Kidney glomerular epithelial cell (primary cell): Measurements from ENCODE around the gene ATPAF1.
"Not testable (repeated sequence)": the region's sequence is repeated elsewhere in the genome, so short reads cannot be mapped to it uniquely, and the experiment has no call there.

Experiments used
- DNase-seq: peaks from one replicate; lab custom pipeline; 2025; lab: John Stamatoyannopoulos, UW

The ATPAF1 gene

DNA sequence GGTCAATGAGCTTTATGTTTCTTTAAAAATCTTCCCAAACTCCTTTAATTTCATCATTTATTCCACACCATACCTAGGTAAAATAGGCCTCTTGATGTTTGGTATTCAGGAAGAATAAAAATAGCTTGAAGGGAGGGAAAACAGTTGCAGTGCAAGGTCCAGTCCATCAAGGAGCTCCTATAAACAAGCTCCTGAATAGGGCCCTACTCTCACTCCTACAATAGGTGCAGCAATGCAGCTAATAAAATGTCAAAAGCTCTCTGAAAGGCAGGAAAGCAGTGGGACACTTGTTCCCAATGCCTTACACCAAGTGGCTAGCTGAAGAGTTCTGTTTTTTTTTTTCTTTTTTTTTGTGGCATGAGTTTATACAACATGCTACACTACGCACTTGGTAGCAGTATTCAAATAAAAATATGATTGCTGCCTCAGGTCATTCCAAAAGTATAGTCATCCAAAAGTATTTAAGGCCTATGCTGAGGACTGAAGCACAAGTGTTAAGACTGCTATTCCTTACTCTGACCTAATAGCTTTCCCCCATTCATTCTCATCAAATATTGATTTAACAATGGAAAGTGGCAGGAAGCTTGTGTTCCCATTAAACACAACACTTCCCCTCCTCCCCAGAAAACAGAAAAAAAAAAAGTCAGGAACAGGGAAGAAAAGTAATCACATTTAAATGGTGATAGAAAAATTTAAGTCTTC lies 13.3 kb upstream of the ATPAF1 start:
- no peak for DNase-seq

DNA sequence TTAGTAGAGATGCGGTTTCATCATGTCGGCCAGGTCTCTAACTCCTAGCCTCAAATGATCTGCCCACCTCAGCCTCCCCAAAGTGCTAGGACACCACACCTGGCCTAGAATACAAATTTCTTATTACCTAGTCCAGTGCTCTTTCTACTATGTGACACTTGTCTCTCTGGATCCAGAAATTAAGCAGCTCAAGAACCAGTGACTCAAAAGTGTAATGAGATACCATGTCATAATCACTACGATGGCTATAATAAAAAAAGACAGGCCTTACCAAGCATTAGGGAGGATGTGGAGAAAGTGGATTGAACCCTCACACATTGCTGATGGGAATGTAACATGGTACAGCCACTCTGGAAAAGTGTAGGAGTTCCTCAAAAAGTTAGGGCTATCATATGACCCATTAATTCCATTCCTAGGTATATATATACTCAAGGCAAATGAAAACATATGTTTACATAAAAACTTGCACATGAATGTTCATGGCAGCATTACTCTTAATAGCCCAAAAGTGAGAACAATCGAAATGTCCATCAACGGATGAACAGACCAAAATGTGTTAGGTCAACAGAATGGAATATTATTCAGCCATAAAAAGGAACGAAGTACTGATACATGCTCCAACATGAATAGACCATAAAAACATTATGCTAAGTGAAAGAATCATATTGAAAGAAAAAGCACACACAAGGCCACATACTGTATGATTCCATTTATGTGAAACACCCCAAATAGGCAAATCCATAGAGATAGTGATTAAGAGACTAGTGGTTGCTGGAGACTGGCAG lies 11.8 kb upstream of the ATPAF1 start:
- no peak for DNase-seq

DNA sequence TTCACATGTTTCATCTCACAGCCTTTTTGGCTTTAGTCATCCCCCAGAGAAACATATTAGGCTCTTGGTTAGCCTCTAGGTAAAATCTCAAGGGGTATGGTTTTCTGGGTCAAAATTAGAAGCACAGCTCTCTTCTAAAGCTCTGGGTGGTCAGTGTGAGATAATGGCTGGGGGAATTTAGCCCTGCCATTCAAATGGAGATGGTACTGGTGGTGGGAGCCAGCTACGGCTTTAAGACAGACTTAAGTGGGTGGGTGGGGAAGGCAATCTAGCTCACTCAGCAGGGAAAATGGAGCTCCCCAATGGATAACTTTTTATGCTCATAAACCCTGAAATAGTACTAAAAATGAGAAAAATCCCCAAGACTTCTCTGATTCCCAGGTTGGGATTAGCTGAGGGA lies 9.2 kb upstream of the ATPAF1 start:
- no peak for DNase-seq

DNA sequence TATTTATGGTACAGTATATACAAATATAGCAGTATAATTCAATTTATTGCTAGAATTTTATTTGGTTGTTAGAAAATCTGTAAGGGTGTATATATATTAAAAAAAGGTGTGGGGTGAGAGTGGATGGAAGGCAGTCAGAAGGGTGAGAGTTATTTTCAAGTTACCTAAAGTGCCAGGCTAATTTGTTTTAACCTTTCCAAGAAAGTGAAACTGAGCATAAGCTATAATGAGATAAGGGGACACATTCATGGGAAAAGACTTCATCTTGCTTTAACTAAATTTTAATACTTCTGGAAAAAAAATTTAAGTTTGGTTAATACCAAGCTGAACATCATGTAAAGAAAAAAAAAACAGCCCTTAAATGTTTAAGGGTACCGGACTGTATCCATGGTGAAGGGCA lies 8.4 kb upstream of the ATPAF1 start:
- no peak for DNase-seq

DNA sequence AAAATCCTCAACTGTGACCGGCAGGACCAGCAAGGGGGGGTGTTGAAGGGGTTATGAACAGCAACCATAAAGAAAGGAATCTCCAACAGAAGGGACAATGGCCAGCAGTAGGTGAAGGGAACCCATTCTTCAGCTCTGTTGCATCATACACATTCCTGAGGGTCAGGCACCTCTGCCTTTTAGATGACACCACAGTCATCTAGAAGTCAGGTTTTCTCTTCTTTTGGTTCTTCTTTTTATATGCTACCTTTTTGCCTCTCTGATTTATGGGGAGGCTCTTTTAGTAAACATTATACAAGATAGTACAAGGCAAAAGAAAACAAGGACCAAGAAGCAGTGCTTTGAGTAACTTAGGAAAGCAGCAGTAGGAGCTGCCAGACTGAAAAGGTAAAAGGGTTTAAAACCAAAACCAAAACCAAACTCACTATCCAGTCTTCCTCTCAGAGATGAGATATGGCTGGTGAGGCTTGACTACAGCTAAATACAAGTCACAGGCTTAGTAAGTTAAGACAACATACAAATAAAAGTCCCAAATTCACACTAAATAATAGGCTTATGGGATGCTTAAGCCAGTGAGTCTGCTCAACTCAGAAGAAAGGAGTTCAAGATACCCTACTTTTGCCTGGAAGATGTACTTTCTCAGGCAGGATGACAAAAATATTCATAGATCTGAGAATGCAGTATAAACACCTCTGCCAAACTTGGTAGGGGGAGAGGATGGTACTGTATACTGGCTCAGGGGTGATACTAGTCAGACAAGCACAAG lies 7.6 kb upstream of the ATPAF1 start:
- DNase-seq: no peak

DNA sequence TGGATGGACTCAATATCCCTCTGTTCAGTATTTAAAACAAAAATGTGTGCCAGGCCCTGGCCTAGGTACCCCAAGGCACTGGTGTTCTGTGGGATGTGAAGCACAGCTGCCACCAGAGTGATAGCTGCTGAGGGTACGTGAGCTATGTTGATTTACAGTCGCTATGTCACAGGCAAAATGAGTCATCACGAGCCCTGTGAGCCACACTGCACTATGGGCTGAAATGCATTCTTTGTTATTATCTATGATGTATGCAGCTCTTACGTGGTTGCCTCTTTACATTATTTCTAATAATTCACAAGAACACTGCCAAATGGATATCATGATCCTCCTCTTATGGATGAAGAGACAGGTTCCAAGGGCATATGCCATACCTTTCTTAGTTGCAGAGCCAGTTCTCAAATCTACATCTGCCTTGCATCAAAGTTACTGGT lies 5.6 kb upstream of the ATPAF1 start:
- no peak for DNase-seq

DNA sequence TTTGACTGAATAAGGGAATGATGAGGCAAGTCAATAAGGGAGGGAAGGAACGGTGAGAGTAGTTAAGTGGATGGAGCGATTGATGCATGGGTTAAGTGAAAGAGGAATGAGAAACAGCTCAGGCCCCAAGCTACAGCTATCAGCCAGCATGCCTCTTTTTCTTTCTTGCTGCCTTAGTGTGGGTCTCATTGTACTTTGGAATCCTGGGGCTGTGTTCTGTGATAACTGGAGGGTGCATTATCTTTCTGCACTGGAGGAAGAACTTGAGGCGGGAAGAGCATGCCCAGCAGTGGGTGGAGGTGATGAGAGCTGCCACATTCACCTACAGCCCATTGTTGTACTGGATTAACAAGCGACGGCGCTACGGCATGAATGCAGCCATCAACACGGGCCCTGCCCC lies 4.5 kb upstream of the ATPAF1 start:
- no peak for DNase-seq

DNA sequence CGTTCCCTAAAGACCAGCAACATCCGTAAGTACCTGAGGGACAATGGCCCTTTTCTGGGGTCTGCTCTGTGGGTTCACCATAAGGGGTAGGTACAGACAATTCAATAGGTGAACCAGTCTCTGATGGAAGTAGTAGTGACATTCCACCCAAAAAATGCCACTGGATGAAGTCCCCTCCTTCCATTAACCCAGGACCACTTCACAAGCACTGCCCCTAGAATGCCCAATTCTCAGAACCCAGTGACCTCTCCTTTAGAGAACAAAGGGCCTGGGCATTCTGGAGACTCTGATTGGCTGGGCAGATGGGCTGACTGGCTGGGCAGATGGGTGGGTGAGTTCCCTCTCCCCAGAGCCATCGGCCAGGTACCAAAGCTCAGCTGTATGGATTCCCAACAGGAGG lies 3.4 kb upstream of the ATPAF1 start, which contains the start of gene TEX38:
Gene TEX38, plus strand, starts transcription at position 301 of the 400 bp plus-strand sequence. Its CDS starts 81 bp downstream, at position 382.
- no peak for DNase-seq

DNA sequence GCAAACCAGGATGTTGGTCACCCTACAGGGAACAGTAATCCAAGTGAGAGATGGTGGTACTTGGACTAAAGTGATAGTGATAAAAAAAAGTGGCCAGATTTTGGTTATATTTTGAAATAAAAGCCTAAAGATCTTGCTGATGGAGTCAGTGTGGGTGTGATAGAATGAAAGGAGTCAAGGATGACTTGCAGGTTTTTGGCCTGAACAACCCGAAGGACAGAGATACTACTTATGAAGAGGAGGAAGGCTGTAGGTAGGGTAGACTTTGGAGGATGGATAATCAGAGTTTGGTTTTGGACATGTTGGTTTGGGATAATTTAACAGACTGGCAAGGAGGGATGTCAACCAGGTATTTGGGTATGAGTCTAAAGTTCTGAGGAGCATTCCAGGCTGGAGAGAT lies 2.0 kb upstream of the ATPAF1 start:
- DNase-seq: no peak

DNA sequence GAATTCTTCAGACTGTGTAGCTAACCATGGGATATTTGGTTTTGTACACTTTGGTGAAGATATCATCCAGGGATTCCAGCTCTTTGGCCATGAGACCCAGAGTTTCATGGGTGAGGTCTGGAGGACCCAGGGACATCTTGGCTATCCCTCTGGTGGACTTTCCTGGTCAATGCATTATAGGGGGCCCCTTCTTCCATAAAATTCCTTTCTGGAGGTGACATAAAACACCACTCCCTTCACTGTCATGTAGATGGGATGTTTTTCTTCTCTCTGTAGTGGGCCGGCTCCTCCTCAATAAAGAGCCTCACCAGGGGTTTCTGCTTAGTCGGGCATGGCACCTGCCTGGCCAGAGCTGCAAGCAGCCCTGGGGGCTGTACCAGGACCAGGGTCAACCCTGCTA lies 2.2 kb downstream of the ATPAF1 start:
- DNase-seq: no peak

DNA sequence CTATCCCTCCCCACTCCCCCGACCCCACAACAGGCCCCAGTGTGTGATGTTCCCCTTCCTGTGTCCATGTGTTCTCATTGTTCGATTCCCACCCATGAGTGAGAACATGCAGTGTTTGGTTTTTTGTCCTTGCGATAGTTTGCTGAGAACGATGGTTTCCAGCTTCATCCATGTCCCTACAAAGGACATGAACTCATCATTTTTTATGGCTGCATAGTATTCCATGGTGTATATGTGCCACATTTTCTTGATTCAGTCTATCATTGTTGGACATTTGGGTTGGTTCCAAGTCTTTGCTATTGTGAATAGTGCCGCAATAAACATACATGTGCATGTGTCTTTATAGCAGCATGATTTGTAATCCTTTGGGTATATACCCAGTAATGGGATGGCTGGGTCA lies 5.2 kb downstream of the ATPAF1 start:
- DNase-seq: not testable (repeated sequence)

DNA sequence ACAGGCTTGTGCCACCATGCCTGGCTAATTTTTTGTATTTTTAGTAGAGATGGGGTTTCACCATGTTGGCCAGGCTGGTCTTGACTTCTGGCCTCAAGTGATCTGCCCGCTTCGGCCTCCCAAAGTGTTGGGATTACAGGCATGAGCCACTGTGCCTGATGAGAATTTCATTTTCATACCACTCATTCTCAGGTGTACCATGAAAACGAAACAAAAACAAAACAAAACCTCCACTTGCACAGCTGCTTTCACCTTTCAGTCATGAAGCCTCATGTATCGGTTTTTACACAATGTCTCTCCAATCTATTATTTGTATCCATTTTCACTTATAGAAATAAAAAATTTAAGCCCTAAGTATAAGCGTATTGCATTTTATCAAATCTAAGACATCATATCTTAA lies 8.0 kb downstream of the ATPAF1 start:
- DNase-seq: not testable (repeated sequence)

DNA sequence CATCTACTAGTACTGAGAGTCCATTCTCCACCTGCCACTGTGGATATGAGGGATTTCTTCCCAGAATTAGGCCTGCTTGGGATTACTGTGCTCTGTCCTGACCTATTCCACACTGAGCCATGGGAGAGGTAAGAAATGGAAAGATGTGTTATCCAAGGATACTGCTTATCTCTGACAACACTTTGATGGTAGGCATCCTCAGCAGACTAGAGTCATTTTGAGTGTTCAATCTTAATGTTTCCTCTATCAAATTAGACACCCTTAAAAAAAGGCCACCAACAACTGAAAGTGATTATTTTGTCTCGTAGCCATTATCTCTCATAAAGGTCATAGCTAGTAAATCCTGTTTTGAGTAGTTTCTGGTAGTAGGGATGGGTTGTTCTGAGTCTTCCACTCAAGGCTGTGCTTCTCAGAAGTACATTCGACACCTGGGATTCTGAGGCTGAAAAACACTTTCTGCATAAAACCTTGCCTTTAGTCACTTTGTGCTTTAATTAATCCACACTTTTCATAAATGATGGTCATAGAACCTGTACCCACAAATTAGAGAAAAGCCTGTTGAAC lies 8.8 kb downstream of the ATPAF1 start:
- no peak for DNase-seq

DNA sequence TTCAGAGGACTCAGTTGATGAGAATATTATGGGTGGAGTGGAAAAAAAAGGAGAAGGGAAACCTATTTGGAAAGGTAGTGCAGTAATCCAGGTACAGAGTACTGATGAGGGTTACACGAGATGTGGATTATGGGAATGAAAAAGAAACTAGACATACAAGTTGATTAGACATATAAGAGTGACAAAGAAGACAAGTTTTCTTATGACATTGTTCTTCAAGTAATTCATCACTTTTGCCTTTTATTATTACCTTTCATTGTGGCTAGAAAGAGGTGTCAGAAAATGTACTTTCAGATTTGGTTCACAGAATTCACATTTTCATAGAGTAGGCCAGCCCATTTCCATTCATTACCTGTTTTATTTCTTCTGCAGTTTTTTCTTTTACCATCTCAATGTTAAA lies 10.4 kb downstream of the ATPAF1 start:
- no peak for DNase-seq

DNA sequence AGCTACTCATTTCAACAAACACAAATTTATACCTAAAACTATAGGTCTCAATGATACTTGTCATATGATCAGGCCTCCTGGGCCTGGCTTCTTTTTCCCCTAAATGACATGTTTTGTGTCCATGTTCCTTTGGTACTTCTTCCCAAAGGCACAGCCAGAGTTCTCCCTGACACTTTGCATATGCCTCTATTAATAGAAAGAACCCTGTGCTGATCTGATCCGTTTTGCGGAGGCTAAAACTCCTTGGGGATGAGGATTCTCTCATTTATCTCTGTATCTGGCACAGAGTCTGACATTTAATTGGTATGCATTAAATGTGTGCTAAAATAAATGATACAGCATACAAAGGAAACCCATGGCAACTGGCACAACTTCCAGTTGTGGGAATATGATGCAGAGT lies 11.5 kb downstream of the ATPAF1 start:
- DNase-seq: no peak

DNA sequence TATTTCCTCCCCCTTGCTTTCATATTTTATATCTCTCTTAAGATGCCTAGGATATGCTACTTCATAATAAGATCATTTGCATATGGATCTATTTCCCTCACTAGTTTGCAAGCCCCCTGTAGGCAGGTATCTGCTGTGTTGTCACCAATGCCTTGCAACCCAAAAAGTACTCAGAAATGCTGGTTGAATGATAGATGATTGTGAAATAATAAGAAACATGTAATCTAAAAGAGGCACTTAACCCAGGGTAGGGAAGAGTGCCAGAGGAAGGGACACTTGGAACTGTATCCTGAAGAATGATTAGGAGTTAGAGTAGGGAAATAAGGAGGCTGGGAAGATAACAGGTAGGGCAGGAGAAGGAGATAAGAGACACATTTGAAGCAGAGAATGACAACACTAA lies 12.3 kb downstream of the ATPAF1 start:
- no peak for DNase-seq

DNA sequence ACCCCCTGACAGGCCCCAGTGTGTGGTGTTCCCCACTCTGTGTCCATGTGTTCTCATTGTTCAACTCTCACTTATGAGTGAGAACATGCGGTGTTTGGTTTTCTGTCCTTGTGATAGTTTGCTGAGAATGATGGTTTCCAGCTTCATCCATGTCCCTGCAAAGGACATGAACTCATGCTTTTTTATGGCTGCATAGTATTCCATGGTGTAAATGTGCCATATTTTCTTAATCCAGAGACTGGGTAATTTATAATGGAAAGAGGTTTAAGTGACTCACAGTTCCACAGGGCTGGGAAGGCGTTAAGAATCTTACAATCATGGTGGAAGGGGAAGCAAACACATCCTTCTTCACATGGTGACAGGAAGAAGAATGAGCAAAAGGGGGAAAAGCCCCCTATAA lies 13.5 kb downstream of the ATPAF1 start:
- DNase-seq: not testable (repeated sequence)

DNA sequence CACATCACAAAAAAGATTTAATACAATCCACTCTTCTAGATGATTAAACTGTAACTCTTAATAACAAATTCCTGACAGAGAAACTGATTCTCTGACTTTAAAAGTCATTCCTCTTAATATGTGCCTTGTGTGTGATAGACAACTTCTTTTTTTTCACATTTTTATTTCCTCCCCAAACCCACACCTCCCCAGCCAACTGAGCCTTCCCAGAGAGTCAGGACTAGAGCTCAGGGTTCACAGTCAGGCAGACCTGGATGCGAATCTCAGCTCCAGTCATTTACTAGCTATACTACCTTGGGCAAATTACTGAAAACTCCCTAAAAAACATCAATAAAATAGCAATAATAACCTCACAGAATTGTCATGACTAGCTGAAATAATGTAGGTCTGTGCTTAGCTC lies 14.2 kb downstream of the ATPAF1 start:
- no peak for DNase-seq

DNA sequence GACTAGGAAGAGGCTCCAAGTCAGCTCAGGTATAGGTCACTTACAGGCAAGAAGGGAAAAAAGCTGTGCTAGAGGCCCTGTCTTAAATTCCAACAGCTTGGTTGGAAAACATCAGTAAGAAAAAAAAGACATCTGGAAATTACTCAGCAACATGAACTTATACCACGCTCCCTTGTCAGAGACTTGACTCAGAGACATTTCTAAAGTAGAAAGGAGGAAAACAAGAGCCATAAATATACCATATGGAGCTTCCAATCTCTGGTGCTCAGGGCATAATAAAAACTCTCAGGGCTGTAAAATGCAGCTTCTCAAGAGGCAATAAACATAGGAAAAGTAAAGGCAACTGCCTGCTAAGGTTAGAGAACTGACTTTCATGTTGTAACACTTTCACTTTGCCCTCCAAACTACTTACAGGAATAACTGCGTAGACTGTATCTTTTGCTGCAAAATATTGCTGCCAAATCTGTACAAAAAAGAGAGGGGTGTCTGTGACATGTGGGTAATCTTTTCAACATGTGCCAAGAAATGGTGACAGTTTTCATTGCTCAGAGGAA lies 14.7 kb downstream of the ATPAF1 start:
- no peak for DNase-seq

DNA sequence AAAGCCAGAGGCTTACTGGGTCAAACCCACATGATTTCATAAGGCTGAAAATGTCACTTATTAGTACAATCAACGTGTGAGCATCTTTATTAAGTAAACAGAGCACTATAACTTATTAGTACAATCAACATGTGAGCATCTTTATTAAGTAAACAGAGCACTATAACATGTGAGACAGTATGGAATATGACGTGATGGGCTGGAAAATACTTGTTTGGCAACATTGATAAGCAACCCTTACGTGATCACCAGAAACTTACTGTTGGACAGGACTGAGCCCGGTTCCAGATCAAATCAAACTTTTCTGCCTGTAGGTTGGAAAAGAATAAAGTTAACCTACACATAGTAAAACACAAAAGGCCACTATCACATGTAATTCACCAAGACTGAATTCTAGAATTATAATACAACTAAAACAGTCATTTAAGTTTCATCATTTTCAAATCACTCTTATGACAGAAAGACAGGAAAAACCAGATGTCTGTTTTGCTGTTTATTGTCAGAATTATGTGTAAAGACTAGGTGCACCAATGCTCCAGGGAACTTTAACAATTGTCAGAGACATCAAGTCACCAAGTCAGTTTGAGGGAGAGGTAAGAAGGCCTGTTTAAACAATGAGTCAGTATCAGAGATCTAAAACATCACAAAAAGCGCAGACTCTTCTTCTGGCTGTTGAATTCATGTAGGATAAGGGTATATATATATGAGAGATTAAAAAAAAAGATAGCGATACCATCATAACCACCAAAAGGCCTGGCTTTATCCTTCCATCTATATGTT lies 15.7 kb downstream of the ATPAF1 start:
- DNase-seq: no peak

DNA sequence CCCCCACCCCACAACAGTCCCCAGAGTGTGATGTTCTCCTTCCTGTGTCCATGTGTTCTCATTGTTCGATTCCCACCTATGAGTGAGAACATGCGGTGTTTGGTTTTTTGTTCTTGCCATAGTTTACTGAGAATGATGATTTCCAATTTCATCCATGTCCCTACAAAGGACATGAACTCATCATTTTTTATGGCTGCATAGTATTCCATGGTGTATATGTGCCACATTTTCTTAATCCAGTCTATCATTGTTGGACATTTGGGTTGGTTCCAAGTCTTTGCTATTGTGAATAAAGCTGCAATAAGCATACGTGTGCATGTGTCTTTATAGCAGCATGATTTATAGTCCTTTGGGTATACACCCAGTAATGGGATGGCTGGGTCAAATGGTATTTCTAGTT lies 17.0 kb downstream of the ATPAF1 start:
- DNase-seq: not testable (repeated sequence)
